ENCODE data around the gene MOGAT3. TPM values are rescaled to one million over a fixed set of nuclear protein-coding genes. Genes with fewer than 3 reads are reported as not detected.

The MOGAT3 gene
- total and polyA plus RNA-seq, 2 of the 4 experiments (the other 2 are of a cell fraction) = not detected

DNA sequence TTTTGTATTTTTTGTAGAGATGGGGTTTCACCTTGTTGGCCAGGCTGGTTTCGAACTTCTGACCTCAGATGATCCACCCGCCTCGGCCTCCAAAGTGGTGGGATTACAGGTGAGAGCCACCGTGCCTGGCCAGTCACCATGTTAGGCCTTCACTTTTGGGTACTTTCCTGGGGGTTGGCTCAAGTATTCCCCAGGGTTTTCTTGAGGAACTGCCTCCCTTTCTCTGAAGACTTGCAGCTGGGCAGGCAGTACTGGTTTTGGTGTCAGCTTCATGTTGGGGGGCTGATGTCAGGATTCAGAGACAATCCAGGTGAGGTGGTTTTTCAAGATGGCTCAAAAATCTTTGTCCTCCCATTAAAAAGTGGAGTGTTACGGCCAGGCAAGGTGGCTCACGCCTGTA, 24.8 kb upstream of the MOGAT3 start:
- Histone ChIP-seq H3K18ac (ENCODE audit: low read depth, low read length) (no peak overlapping the region), H3K27me3 (ENCODE audit: control insufficient read depth, insufficient read depth, low read length) (no peaks in the 10 kb centered on the region), H4K20me1 (ENCODE audit: insufficient read depth, low read length) (peaks cover 8% of the 10 kb centered on the region), H3K56ac (ENCODE audit: extremely low read depth, insufficient read depth, low read length) (no peak overlapping the region), H3K14ac (replicated peaks; ENCODE audit: low read depth, low read length) (no peak overlapping the region), H3K4me2 (ENCODE audit: low read depth, low read length) (no peak overlapping the region), H3K4me1 (ENCODE audit: control insufficient read depth, insufficient read depth, low read length) (no peaks in the 10 kb centered on the region), H3K79me1 (ENCODE audit: low read depth in 1 of 2, low read length in 2 of 2) (peaks cover 0 to 18% of the 10 kb centered on the region in 2 experiments; a peak in 3 of 4 replicates), H2BK120ac (ENCODE audit: low read depth, low read length) (no peak overlapping the region), H2AFZ (replicated peaks; ENCODE audit: low read length, poor library complexity) (no peak overlapping the region), H3K23ac (ENCODE audit: low read depth, low read length) (no peak overlapping the region), H4K8ac (ENCODE audit: low read depth in 2 of 2, low read length in 2 of 2) (no peak overlapping the region), H4K5ac (ENCODE audit: low read depth, low read length) (no peak overlapping the region), H2BK5ac (ENCODE audit: low read depth, low read length, poor library complexity, severe bottlenecking) (no peak overlapping the region), H3K36me3 (ENCODE audit: control insufficient read depth, insufficient read depth, low read length) (peaks cover 38% of the 10 kb centered on the region), H3K4me3 (ENCODE audit: insufficient read depth, low read depth, low read length) (no peak overlapping the region), H3K9me3 (ENCODE audit: control insufficient read depth, insufficient read depth, low read length) (no peaks in the 10 kb centered on the region), H2BK15ac (ENCODE audit: low read depth, low read length) (no peak overlapping the region), H2AK9ac (replicated peaks; ENCODE audit: low read depth, low read length, poor library complexity) (no peak overlapping the region), H3K27ac (ENCODE audit: insufficient read depth, low read length) (no peak overlapping the region), H3K4ac (ENCODE audit: low read depth, low read length) (no peak overlapping the region), H4K91ac (ENCODE audit: insufficient read depth, low read depth, low read length) (no peak overlapping the region), H3K9me1 (ENCODE audit: insufficient read depth, low read length) (peaks cover 3% of the 10 kb centered on the region), H2AK5ac (ENCODE audit: low read depth, low read length) (no peak overlapping the region), H3K9ac (ENCODE audit: low read depth, low read length) (no peak overlapping the region), H2BK20ac (ENCODE audit: low read depth, low read length) (no peak overlapping the region)
- intact Hi-C loops (cut with micrococcal nuclease) = no loop called here
- TF ChIP-seq, protein P1, sequence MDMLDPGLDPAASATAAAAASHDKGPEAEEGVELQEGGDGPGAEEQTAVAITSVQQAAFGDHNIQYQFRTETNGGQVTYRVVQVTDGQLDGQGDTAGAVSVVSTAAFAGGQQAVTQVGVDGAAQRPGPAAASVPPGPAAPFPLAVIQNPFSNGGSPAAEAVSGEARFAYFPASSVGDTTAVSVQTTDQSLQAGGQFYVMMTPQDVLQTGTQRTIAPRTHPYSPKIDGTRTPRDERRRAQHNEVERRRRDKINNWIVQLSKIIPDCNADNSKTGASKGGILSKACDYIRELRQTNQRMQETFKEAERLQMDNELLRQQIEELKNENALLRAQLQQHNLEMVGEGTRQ (IDR thresholded peaks at IDR 0.05; ENCODE audit: low read depth, low read length) = no peak
- DNase-seq (no peak), ATAC-seq (ENCODE audit: low read depth) (no peak)
- WGBS, 2 experiments (ENCODE audit: extremely low coverage in 2 of 2, insufficient read length in 1 of 2) = 80% methylated on average over 1 of the region's 6 CpGs; no CpG with 5 or more reads in 1 of the 2 experiments
- ChIA-PET CTCF (no interaction called here), POLR2A (ENCODE audit: unreplicated experiment) (no interaction called here)
- no TSS peak for BruUV-seq (replicated peaks)
- in situ Hi-C loops (cut with MboI; ENCODE audit: low sequenced_read_pairs) = no loop called here
- dilution Hi-C loops (cut with HindIII; ENCODE audit: low sequenced_read_pairs, unreplicated experiment) = no loop called here

Data from IMR-90 (cell line).